Breast epithelium (tissue), 4 donors: ENCODE measurements around the gene FLVCR2. TPM values are rescaled to one million over a fixed set of nuclear protein-coding genes. Genes with fewer than 3 reads are reported as not detected.

ENCODE experiments used
- DNase-seq, 2 donors: peaks; one replicate each; pipeline ENCODE4 v3.0.0-alpha.2; 2019; ENCODE audit warnings: low spot score in 2 of 2
- H3K27ac ChIP-seq, 2 donors: fragments of 200-600 bp; sonication (generic) in 1 of 2; one replicate each; pipeline ENCODE4 v1.5.1; 2016 to 2019; ENCODE audit warnings: mild to moderate bottlenecking in 1 of 2
- H3K27me3 ChIP-seq, 2 donors: fragments of 200-600 bp; sonication (generic) in 1 of 2; one replicate each; pipeline versions ENCODE4 v1.5.1 to v1.6.0; 2017 to 2019; ENCODE audit warnings: control low read depth in 1 of 2, mild to moderate bottlenecking in 1 of 2
- H3K36me3 ChIP-seq: fragments of 200-600 bp; one replicate; pipeline ENCODE4 v1.5.1; 2019
- H3K4me1 ChIP-seq, 2 donors: fragments of 200-600 bp; sonication (generic); one replicate each; pipeline ENCODE4 v1.5.1; 2016 to 2019; ENCODE audit warnings: control low read depth in 1 of 2
- H3K4me3 ChIP-seq, 3 donors: fragments of 200-600 bp; sonication (generic); 1 replicate in 2 of 3; 2 replicates in 1 of 3; pipeline ENCODE4 v1.5.1; 2016 to 2019; ENCODE audit warnings: mild to moderate bottlenecking in 3 of 3, moderate library complexity in 2 of 3
- H3K9me3 ChIP-seq, 2 donors: fragments of 200-600 bp; sonication (generic) in 1 of 2; one replicate each; pipeline ENCODE4 v1.5.1; 2016 to 2019; ENCODE audit warnings: control low read depth in 1 of 2
- POLR2A ChIP-seq: fragments of 450-650 bp; IDR thresholded peaks from one replicate; pipeline ENCODE4 v1.6.1; 2016; ENCODE audit warnings: antibody characterized with exemption, mild to moderate bottlenecking, moderate library complexity
- POLR2AphosphoS5 ChIP-seq, 3 donors: sonication (generic); formaldehyde crosslinking; IDR thresholded peaks; one replicate each; pipeline ENCODE4 v1.6.1; 2017; ENCODE audit warnings: antibody characterized with exemption in 3 of 3
- intact Hi-C: fragments of 100-400 bp; cut with DNase I; formaldehyde crosslinking; loops from one replicate; pipeline ENCODE4 v1.15.1; 2023; ENCODE audit warnings: low total_unique reads
- total RNA-seq, 3 donors: library from RNA; depleted of rRNA; stranded (reverse); fragments of >200 nt; gene quantifications; one replicate each; pipeline ENCODE4 v1.1.0, GENCODE V29; 2016
- TF ChIP-seq, protein P1 (sequence below), 3 donors: fragments of 450-650 bp; IDR thresholded peaks; one replicate each; pipeline ENCODE4 v1.5.1; 2016 to 2017; ENCODE audit warnings: antibody characterized with exemption in 3 of 3, mild to moderate bottlenecking in 3 of 3, moderate library complexity in 3 of 3

FLVCR2 gene
- total RNA-seq, 3 donors from 2014 or later: 4.6 to 15.4 (median 9.1) TPM

DNA sequence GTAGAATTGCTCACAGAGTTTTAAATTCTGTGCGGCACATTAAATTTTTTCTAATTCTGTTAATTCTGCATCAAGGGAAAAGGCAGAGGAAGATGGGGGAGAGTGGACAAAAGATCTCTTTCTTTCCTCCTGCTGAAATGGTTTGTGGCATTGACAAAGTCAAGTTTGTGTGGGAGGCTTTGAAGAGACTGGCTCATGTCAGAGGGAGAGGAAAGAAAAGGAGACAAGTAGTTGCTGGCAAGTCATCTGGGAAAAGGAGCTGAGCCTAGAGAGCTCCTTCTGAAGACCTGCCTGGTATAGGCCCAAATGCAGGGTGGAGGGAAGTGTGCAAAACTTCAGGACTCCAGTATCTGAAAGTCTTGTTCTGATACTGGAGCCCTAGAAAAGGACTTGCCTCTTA, 119.0 kb downstream of the FLVCR2 start:
- no peak for DNase-seq
- no peaks in the 10 kb centered on the region for H3K4me1 ChIP-seq
- H3K9me3 ChIP-seq: no peaks in the 10 kb centered on the region
- no peak overlapping the region for H3K4me3 ChIP-seq
- intact Hi-C loops: no loop called here
- no peaks in the 10 kb centered on the region for H3K27me3 ChIP-seq
- H3K27ac ChIP-seq: no peak overlapping the region
- TF ChIP-seq POLR2AphosphoS5 (IDR thresholded peaks at IDR 0.05): no peak
- TF ChIP-seq, protein P1, sequence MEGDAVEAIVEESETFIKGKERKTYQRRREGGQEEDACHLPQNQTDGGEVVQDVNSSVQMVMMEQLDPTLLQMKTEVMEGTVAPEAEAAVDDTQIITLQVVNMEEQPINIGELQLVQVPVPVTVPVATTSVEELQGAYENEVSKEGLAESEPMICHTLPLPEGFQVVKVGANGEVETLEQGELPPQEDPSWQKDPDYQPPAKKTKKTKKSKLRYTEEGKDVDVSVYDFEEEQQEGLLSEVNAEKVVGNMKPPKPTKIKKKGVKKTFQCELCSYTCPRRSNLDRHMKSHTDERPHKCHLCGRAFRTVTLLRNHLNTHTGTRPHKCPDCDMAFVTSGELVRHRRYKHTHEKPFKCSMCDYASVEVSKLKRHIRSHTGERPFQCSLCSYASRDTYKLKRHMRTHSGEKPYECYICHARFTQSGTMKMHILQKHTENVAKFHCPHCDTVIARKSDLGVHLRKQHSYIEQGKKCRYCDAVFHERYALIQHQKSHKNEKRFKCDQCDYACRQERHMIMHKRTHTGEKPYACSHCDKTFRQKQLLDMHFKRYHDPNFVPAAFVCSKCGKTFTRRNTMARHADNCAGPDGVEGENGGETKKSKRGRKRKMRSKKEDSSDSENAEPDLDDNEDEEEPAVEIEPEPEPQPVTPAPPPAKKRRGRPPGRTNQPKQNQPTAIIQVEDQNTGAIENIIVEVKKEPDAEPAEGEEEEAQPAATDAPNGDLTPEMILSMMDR (IDR thresholded peaks at IDR 0.05): no peak
- no peak for TF ChIP-seq POLR2A
- no peaks in the 10 kb centered on the region for H3K36me3 ChIP-seq

Other genes with a start within 250 kb of the FLVCR2 start
- 100 to 1,000 TPM in 1 of 3 donors, 10 to 100 TPM in 2; 35.7 to 153 (median 58.3) TPM for gene JDP2, start 150.6 kb upstream of the FLVCR2 start, total RNA-seq
- gene BATF, start 56.2 kb upstream of the FLVCR2 start, total RNA-seq: 10 to 100 TPM; 15.7 to 43.6 (median 34.7) TPM
- gene ERG28, start 82.3 kb downstream of the FLVCR2 start, total RNA-seq: 1 to 10 TPM; 4.5 to 9.7 (median 5.9) TPM
- 10 to 100 TPM; 21.9 to 66.6 (median 35.7) TPM for gene TTLL5, start 82.6 kb downstream of the FLVCR2 start, total RNA-seq